Measurements from ENCODE around the gene BRF1.

- TF ChIP-seq CTCF (conservative IDR thresholded peaks at IDR 0.05; ENCODE audit: low read length) (no peak), EZH2phosphoT487 (IDR thresholded peaks at IDR 0.05; ENCODE audit: borderline replicate concordance, low read depth, low read length) (no peak)
Observed at GRCh38 chr14:105244334-105244733, 56.5 kb downstream of the BRF1 start.

All from OCI-LY7 (cell line).